RWPE1 (cell line): Measurements from ENCODE around the gene CLSTN2.

Source experiments
- CTCF ChIA-PET: fragments of 350-600 bp; sonication (Branson Sonifier 250); formaldehyde crosslinking; extraction: SDS; loops from one replicate; lab custom pipeline; 2021; lab: Yijun Ruan, JAX
- POLR2A ChIA-PET: fragments of 400-600 bp; formaldehyde crosslinking; extraction: SDS; loops from one replicate; lab custom pipeline; 2020; ENCODE audit warnings: antibody characterized with exemption; ENCODE audit not compliant: low non-redundant PET; lab: Yijun Ruan, JAX
- DNase-seq: peaks from one replicate; pipeline ENCODE4 v3.0.0; 2012; ENCODE audit warnings: low spot score
- H3K27ac ChIP-seq: fragments of 450-650 bp; 2 replicates; pipeline ENCODE4 v1.5.1; 2017
- TF ChIP-seq, protein P1 (sequence below): fragments of 450-650 bp; conservative IDR thresholded peaks from 2 replicates; pipeline ENCODE4 v1.5.1; 2017; ENCODE audit warnings: low read depth, mild to moderate bottlenecking

CLSTN2 gene

DNA sequence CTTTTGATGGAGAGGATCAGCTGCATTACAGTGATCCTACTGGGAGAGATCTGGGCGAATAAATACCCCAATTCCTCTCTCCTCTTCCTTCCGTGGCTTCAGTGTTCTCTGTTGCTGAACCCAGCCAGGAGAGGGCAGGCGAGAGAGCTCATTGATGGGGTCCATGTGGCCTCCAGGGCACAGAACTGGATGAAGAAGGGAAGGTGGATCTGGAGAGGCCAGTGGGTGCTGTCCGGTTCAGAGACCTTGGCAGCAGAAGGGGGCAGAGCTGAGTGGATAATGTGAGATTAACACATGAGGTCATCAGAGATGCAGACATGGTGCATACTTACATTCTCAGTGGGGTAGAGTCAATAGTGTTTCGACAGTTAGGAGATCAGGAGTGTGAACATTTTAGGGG is 193.6 kb downstream of the CLSTN2 start:
- peak; percentile 18 for DNase-seq
- TF ChIP-seq, protein P1, sequence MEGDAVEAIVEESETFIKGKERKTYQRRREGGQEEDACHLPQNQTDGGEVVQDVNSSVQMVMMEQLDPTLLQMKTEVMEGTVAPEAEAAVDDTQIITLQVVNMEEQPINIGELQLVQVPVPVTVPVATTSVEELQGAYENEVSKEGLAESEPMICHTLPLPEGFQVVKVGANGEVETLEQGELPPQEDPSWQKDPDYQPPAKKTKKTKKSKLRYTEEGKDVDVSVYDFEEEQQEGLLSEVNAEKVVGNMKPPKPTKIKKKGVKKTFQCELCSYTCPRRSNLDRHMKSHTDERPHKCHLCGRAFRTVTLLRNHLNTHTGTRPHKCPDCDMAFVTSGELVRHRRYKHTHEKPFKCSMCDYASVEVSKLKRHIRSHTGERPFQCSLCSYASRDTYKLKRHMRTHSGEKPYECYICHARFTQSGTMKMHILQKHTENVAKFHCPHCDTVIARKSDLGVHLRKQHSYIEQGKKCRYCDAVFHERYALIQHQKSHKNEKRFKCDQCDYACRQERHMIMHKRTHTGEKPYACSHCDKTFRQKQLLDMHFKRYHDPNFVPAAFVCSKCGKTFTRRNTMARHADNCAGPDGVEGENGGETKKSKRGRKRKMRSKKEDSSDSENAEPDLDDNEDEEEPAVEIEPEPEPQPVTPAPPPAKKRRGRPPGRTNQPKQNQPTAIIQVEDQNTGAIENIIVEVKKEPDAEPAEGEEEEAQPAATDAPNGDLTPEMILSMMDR = no peak
- H3K27ac ChIP-seq = no peak overlapping the region
- ChIA-PET POLR2A (no interaction called here), CTCF (interaction anchor here (0.6 to 1.0 kb wide), 5 partner anchors 9 to 373 kb away, joined by 3 to 5 read pairs (median 3); no protein-coding TSS in a partner anchor)

DNA sequence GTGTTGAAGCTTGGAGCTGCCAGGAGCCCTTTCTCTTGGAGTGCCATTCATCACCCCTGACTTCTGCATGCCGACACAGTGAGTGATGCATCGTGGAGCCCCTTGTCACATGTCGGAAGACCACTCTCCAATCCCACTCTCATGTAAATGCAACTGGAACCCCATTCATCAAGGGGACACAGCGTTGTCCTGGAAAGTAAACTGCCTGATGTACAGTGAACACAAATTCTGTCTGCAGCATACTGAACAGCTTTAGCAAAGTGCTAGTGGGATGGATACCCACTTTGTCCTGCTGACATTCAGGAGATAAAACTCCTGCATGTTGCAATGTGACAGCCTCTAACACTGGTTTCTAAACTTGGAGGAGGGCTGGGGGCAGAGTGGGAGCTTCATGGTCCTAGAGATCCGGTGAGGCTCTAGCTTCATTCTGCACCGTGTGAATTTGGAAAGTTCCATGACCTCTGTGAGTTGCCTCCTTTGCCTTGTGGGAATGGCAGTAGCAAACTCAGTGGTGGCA is 194.8 kb downstream of the CLSTN2 start:
- no peak overlapping the region for H3K27ac ChIP-seq
- ChIA-PET CTCF (no interaction called here), POLR2A (no interaction called here)
- no peak for DNase-seq
- TF ChIP-seq, protein P1 = no peak

DNA sequence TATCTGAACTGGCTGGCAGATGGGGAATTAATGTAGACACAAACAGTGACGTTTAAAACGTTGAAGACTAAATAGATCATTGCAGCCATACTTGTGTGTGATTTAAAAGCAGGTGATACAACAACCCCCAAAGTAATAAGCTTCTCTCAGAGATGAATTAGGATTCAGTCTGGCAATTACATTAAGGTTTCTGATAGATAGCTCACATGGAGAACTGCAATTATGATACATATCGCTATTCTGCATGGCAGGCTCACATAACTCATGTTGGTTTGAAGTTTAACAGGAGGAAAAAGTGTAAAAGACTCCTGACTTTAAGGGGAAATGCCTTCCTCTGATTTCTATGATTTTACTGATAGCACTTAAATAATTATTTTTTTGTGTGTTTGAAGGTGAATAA is 196.9 kb downstream of the CLSTN2 start:
- TF ChIP-seq, protein P1 = no peak
- H3K27ac ChIP-seq = no peak overlapping the region
- POLR2A ChIA-PET = no interaction called here
- no peak for DNase-seq
- CTCF ChIA-PET = no interaction called here

DNA sequence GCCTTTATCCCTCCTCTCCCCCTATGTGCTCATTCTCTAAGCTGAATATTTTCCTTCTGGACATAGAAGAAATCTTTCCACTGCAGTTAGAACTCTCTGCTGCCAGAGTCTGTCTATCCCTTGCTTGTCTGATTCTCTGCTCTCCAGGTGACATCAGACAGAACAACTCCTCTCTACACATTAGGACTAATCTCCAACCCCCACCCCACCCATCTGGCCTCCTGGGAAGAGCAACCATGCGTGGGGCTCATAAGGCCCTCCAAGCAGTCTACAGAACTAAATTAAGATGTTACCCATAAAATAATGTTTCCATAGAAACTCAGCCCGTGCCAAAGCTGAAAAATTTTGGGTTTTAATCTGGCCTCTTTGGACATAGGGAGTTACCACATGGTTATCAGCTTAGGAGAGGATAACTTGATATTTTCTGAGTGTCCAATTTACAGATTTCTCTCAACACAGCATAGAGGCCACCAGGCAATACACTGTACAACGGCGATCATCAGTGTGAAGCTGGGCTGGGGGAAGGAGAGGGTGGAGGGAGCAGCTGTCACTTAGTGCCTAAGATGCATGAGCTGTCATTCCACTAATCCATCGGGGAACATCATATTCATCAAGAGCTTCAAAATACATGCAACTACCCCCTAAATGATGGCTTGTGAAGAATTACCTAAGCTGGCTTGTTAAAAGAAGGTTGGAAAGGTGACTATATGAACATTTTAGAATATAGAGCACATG is 199.4 kb downstream of the CLSTN2 start:
- no peak overlapping the region for H3K27ac ChIP-seq
- ChIA-PET CTCF (interaction anchor here (0.8 kb wide), 1 partner anchor 412 kb away, joined by 6 read pairs; no protein-coding TSS in a partner anchor), POLR2A (no interaction called here)
- TF ChIP-seq, protein P1 = no peak
- no peak for DNase-seq

DNA sequence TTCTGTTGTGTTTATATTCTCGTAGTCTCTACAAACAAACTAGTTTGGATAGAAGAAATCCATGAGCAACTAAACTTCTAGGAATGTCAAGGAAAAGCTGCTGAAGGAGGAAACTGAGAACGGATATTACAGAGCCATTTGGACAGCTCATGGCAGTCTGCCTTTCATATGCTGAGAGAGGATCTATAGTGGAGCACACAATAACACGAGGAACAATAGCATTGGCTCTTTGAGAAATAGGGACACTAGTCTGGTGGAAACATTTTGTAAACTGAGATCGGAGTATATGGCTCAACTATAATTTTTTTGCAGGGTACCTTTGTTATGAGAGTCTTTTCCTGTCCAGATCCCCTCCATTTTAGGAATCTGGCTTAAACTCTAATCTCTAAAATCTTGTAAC is 200.5 kb downstream of the CLSTN2 start:
- CTCF ChIA-PET = interaction anchor here (0.5 to 0.6 kb wide), 2 partner anchors 22 to 41 kb away, joined by 3 read pairs; no protein-coding TSS in a partner anchor
- POLR2A ChIA-PET = no interaction called here
- no peak overlapping the region for H3K27ac ChIP-seq
- DNase-seq = no peak
- TF ChIP-seq, protein P1 = no peak

DNA sequence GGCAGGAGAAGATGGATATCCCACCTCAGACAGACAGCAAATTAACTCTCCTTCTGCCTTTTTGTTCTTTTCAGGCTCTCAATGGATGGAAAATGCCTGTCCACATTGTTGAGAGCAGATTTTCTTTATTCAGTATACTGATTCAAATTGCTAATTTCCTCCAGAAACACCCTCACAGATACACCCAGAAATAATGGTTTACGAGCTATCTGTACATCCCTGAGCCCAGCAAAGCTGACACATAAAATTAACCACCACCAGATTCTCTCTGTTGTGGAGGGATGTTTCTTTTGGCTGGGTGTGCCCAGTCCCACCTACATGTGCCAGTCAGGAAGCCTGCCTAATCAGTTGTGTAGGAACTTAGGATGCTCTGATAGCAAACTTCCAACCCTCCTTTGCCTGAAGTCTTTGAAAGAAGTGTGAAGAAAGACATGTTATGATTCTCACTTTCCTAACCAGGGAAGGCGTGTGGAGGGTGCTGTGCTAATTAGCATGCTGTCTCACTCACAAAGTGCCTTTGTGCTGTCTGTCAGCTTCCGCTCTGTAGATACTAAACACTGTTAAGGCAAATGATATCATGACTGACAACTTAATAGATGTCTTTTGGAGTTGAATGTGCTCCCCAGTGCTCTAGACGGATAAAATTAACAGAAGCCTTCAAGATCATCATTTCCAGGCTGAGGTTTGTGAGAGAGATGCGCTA is 208.5 kb downstream of the CLSTN2 start:
- no peak overlapping the region for H3K27ac ChIP-seq
- ChIA-PET CTCF (no interaction called here), POLR2A (no interaction called here)
- TF ChIP-seq, protein P1 = no peak
- no peak for DNase-seq
